ENCODE measurements around the gene PAK3.

DNA sequence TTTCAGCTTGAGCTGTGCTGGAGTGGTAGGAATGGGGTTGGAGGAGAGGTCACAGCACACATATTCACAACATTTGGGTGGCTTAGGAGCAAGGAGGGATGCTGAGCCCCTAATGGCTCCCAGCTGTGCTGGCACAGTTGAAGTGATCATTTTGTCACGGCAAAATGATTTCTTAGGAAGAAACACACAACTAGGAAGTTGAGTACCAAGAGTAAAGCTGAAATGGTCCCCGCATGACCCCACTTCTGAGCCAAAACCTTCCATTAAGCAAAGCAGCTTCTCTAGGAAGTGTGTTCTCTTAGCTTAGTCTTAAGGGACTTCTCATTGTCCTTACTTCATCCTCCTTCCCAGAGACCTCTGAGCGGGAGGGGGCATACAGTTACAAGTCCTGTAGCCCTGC, 161.7 kb downstream of the PAK3 start:
- TF ChIP-seq CTCF (IDR thresholded peaks at IDR 0.05) (no peak), EZH2 (IDR thresholded peaks at IDR 0.05) (no peak)
